ENCODE measurements around the gene MCTP1. TPM values are rescaled to one million over a fixed set of nuclear protein-coding genes. Genes with fewer than 3 reads are reported as not detected.
"Not testable (repeated sequence)": the region's sequence is repeated elsewhere in the genome, so short reads cannot be mapped to it uniquely, and the experiment has no call there.

MCTP1 gene
- total RNA-seq, 4 donors from 2014 or later: 3.5 to 19.8 (median 5.8) TPM

DNA sequence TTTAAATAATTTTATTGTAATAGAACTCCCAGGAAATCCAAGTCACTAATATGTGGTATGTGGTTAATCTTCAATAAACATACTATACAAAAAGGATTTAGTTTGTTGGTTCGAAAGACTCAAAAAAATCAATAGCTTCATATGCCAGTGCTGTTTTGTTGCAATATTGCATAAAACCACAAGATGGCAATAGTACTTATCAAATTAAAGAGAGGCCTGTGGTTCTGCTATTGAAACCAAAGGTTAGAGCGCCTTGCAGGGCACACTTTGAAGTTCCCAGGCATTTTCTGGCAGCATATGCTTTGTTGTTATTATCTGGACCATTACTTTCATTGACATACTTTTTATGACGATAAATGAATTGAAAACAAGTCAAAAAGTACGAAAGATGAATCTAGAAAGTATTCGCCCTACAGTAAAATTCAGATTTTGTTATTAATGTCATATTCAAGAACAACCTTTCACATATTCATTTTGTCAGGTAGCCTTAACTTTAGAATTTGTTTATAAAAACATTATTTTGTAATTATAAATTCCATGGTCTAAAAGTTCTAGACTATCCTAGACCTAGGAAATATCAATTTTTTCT, 316.3 kb downstream of the MCTP1 start:
- intact Hi-C loops (cut with DNase I): loop anchor here (10.0 kb wide), 1 partner anchor 296 kb away; no protein-coding TSS in a partner anchor
- no peaks in the 10 kb centered on the region for H3K4me1 ChIP-seq
- TF ChIP-seq, protein P1, sequence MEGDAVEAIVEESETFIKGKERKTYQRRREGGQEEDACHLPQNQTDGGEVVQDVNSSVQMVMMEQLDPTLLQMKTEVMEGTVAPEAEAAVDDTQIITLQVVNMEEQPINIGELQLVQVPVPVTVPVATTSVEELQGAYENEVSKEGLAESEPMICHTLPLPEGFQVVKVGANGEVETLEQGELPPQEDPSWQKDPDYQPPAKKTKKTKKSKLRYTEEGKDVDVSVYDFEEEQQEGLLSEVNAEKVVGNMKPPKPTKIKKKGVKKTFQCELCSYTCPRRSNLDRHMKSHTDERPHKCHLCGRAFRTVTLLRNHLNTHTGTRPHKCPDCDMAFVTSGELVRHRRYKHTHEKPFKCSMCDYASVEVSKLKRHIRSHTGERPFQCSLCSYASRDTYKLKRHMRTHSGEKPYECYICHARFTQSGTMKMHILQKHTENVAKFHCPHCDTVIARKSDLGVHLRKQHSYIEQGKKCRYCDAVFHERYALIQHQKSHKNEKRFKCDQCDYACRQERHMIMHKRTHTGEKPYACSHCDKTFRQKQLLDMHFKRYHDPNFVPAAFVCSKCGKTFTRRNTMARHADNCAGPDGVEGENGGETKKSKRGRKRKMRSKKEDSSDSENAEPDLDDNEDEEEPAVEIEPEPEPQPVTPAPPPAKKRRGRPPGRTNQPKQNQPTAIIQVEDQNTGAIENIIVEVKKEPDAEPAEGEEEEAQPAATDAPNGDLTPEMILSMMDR (IDR thresholded peaks at IDR 0.05): peak in 5 of 6 experiments; percentile 60 to 78 (median 64)
- TF ChIP-seq POLR2A (IDR thresholded peaks at IDR 0.05): no peak
- no peak for DNase-seq
- no peaks in the 10 kb centered on the region for H3K36me3 ChIP-seq
- H3K27ac ChIP-seq: no peak overlapping the region
- H3K4me3 ChIP-seq: no peak overlapping the region
- WGBS, 2 donors: 37 to 39% methylated on average over 5 of the region's 5 CpGs
- no peaks in the 10 kb centered on the region for H3K27me3 ChIP-seq
- H3K9me3 ChIP-seq: no peaks in the 10 kb centered on the region

DNA sequence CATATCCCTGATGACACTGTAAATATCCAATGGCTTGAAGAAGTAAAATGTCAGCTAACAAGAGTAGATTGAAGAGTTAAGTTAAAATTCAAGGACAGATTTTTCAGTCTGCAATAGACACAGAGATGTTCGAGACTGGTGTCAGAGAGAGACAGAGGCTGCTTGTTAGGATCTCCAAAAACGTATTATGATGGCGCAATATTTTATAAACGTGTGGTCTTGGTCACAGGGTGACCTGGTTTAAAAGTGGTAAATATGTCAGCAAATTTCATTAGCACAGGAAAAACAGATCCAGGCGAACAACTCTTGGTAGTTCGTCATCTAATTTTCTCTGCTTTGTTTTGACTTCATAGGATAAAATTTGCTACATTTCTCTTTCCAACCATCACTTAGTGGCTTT, 317.4 kb downstream of the MCTP1 start:
- WGBS, 2 donors: 66 to 72% methylated on average over 6 of the region's 6 CpGs
- Histone ChIP-seq H3K4me1 (no peaks in the 10 kb centered on the region), H3K36me3 (no peaks in the 10 kb centered on the region), H3K4me3 (no peak overlapping the region), H3K27me3 (no peaks in the 10 kb centered on the region), H3K9me3 (no peaks in the 10 kb centered on the region), H3K27ac (no peak overlapping the region)
- DNase-seq: no peak
- TF ChIP-seq, protein P1 (IDR thresholded peaks at IDR 0.05): no peak
- no peak for TF ChIP-seq POLR2A (IDR thresholded peaks at IDR 0.05)
- intact Hi-C loops (cut with DNase I): loop anchor here (10.0 kb wide), 1 partner anchor 297 kb away; no protein-coding TSS in a partner anchor

DNA sequence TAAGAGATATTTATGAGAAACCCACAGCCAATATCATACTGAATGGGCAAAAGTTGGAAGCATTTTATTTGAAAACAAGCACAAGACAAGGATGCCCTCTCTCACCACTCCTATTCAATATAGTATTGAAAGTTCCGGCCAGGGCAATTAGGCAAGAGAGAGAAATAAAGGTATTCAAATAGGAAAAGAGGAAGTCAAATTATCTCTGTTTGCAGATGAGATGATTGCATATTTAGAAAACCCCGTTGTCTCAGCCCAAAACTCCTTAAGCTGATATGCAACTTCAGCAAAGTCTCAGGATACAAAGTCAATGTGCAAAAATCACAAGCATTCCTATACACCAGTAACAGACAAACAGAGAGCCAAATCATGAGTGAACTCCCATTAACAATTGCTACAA, 325.6 kb downstream of the MCTP1 start:
- H3K27ac ChIP-seq; H3K36me3 ChIP-seq; H3K27me3 ChIP-seq; H3K9me3 ChIP-seq; intact Hi-C loops (cut with DNase I); H3K4me1 ChIP-seq; DNase-seq; H3K4me3 ChIP-seq: not testable (repeated sequence)
- WGBS, 2 donors: 43 to 69% methylated on average over 2 of the region's 2 CpGs

DNA sequence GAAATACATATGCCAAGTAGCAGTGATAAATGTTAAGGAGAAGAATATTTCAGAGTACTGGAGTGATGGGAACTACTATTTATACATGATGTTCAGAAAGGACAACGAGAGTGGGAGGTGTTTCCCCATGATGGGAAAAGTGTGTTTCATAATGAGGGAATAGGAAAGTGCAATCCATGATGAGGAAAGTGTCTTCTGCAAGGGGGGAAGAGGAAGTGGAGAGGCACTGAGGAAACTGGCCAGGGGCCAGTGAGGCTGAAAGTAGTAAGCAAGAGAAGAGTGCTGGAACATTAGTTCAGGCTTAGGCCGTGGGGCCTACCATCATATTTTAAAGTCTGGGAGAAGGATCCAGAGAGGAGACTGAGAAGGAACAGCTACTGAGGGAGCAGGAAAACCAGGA, 339.2 kb downstream of the MCTP1 start:
- Histone ChIP-seq H3K27me3 (no peaks in the 10 kb centered on the region), H3K4me3 (no peak overlapping the region), H3K27ac (no peak overlapping the region), H3K36me3 (no peaks in the 10 kb centered on the region), H3K4me1 (no peaks in the 10 kb centered on the region), H3K9me3 (no peaks in the 10 kb centered on the region)
- no peak for DNase-seq
- 28 to 58% methylated on average over 2 of the region's 2 CpGs for WGBS, 2 donors
- TF ChIP-seq, protein P1 (IDR thresholded peaks at IDR 0.05): no peak
- intact Hi-C loops (cut with DNase I): no loop called here

DNA sequence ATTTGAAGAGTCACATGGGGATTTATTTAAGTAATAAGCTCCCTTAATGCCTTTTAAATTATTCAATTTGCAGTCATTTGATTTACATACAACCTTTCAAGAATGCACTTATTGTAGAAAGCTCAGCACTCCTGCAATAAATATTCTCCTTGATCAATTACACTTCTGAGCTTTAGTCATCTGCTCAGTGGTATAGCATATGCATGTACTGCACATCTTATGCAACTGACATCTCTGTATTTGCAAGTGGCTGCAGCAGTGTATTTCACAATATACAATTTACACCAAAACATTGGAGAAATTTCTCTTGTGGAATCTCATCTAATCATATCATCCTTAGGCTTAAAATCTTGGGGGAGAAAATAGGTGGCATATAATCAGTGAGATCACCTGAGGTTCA, 340.7 kb downstream of the MCTP1 start:
- TF ChIP-seq, protein P1 (IDR thresholded peaks at IDR 0.05): no peak
- DNase-seq: no peak
- intact Hi-C loops (cut with DNase I): no loop called here
- Histone ChIP-seq H3K27ac (no peak overlapping the region), H3K36me3 (no peaks in the 10 kb centered on the region), H3K4me1 (no peaks in the 10 kb centered on the region), H3K27me3 (no peaks in the 10 kb centered on the region), H3K4me3 (no peak overlapping the region), H3K9me3 (no peaks in the 10 kb centered on the region)
